Fibroblast of the aortic adventitia (primary cell): ENCODE data around the gene KRTAP21-1. TPM values are rescaled to one million over a fixed set of nuclear protein-coding genes. Genes with fewer than 3 reads are reported as not detected.

Experiments
- DNase-seq: peaks from one replicate; pipeline ENCODE4 v3.0.0-alpha.2; 2010; ENCODE audit warnings: low read depth
- H3K4me3 ChIP-seq: 2 replicates; pipeline ENCODE4 v1.5.1; 2011; ENCODE audit warnings: low read depth, mild to moderate bottlenecking, control low read depth, low read length, moderate library complexity
- CTCF ChIP-seq: IDR thresholded peaks from 2 replicates; pipeline ENCODE4 v1.5.1; 2011; ENCODE audit warnings: mild to moderate bottlenecking, low read length, control low read depth, inconsistent platforms; ENCODE audit not compliant: insufficient read depth
- total RNA-seq: library from RNA; depleted of rRNA; stranded (reverse); fragments of >200 nt; gene quantifications from 2 replicates; pipeline ENCODE4 v1.2.3, GENCODE V29; 2012; ENCODE audit warnings: low replicate concordance

KRTAP21-1 gene
- total RNA-seq, 1 donor: not detected

GRCh38 chr21:30747159-30747558 lies 8.1 kb downstream of the KRTAP21-1 start, which contains the start of gene KRTAP21-2:
KRTAP21-2 (minus strand) TSS chr21:30747259; CDS start chr21:30747202, 57 bp downstream.
- no peak within 1 kb of the TSS for H3K4me3 ChIP-seq
- TF ChIP-seq CTCF: no peak
- no peak for DNase-seq

DNA sequence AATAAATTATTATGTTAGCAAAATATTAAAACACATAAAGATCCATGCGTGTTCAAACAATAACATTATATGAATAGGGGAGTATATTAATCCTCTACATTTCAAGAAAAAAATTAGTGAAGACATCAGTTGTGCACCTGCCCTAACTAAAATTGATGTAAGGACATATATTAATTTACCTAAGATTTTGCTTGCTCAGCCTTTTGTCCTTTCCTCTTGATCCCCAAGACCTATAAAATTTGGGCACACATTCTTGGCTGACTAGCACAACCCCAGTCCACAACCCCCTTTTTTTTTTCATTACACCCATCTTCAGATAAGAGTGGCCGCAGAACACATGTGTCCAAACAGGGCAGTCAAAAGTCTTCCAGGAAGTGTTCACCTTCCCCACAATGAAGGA lies 14.8 kb downstream of the KRTAP21-1 start:
- no peak for TF ChIP-seq CTCF
- no peak for DNase-seq
- H3K4me3 ChIP-seq: no peak overlapping the region

- H3K4me3 ChIP-seq: no peak overlapping the region
- no peak for TF ChIP-seq CTCF
- DNase-seq: no peak
Observed at GRCh38 chr21:30733026-30733425, 22.2 kb downstream of the KRTAP21-1 start.

DNA sequence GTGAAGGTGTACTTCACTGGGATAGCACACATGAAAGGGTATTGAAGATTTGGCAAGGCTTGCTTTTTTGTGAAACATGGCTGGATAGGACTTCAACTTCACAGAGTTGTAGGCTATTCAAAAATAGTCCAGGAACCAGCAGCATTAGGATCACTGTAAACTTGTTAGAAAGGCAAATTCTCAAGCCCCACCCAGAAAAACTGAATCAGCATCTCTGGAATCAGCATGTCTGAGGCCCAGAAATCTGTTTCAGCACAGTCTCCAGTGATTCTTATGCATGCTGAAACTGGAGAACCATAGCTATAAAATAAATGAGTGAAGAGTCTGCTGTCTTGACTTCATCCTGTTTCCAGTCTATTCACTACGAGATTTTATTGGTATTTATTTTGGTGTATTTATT lies 28.5 kb downstream of the KRTAP21-1 start:
- no peak for DNase-seq
- TF ChIP-seq CTCF: no peak
- no peak overlapping the region for H3K4me3 ChIP-seq

GRCh38 chr21:30719401-30719800 lies 35.8 kb downstream of the KRTAP21-1 start:
- DNase-seq: no peak
- H3K4me3 ChIP-seq: no peak overlapping the region
- no peak for TF ChIP-seq CTCF

DNA sequence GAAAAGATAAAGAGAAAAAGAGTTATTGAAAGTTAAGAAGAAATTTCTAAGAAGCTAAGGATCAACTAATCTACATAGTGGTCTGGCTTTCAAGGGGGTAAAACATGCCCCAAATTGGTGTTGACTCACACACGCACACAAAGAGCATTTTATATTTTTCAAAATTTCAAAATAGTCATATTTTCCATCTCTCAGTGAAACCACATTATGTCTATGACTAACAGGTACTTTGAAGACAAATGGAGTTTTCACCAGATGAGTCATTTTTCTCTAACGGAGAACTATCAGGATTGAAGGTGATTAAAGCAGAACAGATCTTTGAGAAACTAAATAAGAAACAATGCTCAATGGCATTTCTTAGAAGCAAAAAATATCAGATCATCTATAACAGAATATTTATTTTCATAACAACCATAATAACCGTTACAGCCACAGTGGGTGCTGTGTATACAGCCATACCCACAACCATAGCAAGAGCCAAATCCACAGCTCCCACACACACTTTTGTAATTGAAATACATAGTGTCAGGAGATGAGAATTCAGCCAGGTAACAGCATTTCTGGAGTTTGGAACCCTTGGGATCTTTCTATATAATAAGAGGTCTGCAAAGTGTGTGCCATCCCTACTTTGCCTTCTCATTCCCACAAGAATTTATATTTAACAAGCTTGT lies 36.9 kb downstream of the KRTAP21-1 start, which contains the start of gene KRTAP21-3:
TSS of gene KRTAP21-3 (minus strand) at position 539 of the 671 bp plus-strand sequence. CDS start at position 521, 18 bp downstream.
- DNase-seq: peak; percentile 4

More for the DNA sequence above, 36.9 kb downstream of the KRTAP21-1 start, which contains the start of gene KRTAP21-3:
- no peak for TF ChIP-seq CTCF
- no peak within 1 kb of the TSS for H3K4me3 ChIP-seq
